AG04450 (cell line): ENCODE data around the gene TTC9B. TPM values are rescaled to one million over a fixed set of nuclear protein-coding genes. Genes with fewer than 3 reads are reported as not detected.

Experiments used
- CTCF ChIA-PET: fragments of 300-600, 350-600 bp; formaldehyde crosslinking; extraction: SDS; loops from one replicate; lab custom pipeline; 2022; ENCODE audit warnings: antibody characterized with exemption, inconsistent platforms; lab: Charles Lee
- POLR2A ChIA-PET: fragments of 350-600 bp; formaldehyde crosslinking; extraction: SDS; loops from one replicate; lab custom pipeline; 2021; ENCODE audit warnings: antibody characterized with exemption, inconsistent platforms; lab: Yijun Ruan, JAX
- DNase-seq: peaks from one replicate; pipeline ENCODE4 v3.0.0-alpha.2; 2011; ENCODE audit warnings: low read depth, low spot score
- H3K27ac ChIP-seq: one replicate; pipeline ENCODE4 v1.5.1; 2012; ENCODE audit warnings: low read depth, low read length, control low read depth
- H3K27me3 ChIP-seq: one replicate; pipeline ENCODE4 v1.6.0; 2012; ENCODE audit warnings: low read length; ENCODE audit not compliant: control insufficient read depth, insufficient read depth
- H3K4me3 ChIP-seq: 2 replicates; pipeline ENCODE4 v1.5.1; 2011; ENCODE audit warnings: mild to moderate bottlenecking, low read depth, low read length, control low read depth
- H3K9me3 ChIP-seq: 2 replicates; pipeline ENCODE4 v1.5.1; 2012; ENCODE audit warnings: low read length; ENCODE audit not compliant: control insufficient read depth, insufficient read depth
- CTCF ChIP-seq: IDR thresholded peaks from 2 replicates; pipeline ENCODE4 v1.5.1; 2011; ENCODE audit warnings: low read depth, low read length, control low read depth, inconsistent platforms
- polyA plus RNA-seq: library from polyadenylated mRNA; depleted of rRNA; stranded (reverse); fragments of >200 nt; gene quantifications from 2 replicates; pipeline ENCODE4 v1.2.3, GENCODE V29; 2011

Gene TTC9B
- polyA plus RNA-seq, 1 experiment: not detected

DNA sequence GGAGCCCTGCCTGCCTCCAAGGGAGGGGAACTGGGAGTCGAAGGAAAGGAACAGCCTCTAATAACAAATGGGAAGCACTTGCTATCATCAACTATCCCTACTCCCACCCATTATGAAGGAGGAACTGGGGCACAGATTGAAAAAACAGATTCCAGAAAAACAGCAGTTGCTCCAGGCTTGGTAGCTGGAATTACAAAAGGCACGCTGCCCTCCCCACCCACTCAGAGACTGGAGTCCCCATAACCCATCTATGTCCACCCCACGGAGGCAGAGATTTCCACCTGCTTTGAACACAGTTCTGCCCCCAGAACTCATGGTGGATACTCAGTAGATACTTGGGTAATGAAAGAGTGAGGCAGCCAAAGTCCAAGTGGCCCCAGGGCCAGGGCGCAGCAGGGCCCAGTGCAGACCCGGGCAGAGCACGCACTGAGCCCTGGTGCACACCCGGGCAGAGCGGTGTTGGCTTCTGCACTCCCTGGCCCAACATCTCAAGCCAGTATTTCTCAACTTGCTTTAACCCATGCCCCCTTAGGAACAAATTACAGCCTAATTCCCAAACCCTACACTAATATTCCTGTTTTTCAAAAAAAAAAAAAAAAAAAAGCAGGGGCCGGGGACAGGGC lies 27.4 kb upstream of the TTC9B start:
- CTCF ChIA-PET: no interaction called here
- DNase-seq: no peak
- POLR2A ChIA-PET: no interaction called here

GRCh38 chr19:40244579-40245317 lies 26.6 kb upstream of the TTC9B start:
- CTCF ChIA-PET: no interaction called here
- no peak for TF ChIP-seq CTCF
- Histone ChIP-seq H3K27ac (no peak overlapping the region), H3K27me3 (no peaks in the 10 kb centered on the region), H3K4me3 (no peak overlapping the region), H3K9me3 (no peaks in the 10 kb centered on the region; the same call in 1 of the 2 replicates)
- DNase-seq: no peak
- POLR2A ChIA-PET: no interaction called here

More for the DNA sequence above, 27.4 kb upstream of the TTC9B start:
- Histone ChIP-seq H3K9me3 (no peaks in the 10 kb centered on the region; the same call in 1 of the 2 replicates), H3K27me3 (no peaks in the 10 kb centered on the region), H3K27ac (no peak overlapping the region), H3K4me3 (no peak overlapping the region)
- no peak for TF ChIP-seq CTCF

DNA sequence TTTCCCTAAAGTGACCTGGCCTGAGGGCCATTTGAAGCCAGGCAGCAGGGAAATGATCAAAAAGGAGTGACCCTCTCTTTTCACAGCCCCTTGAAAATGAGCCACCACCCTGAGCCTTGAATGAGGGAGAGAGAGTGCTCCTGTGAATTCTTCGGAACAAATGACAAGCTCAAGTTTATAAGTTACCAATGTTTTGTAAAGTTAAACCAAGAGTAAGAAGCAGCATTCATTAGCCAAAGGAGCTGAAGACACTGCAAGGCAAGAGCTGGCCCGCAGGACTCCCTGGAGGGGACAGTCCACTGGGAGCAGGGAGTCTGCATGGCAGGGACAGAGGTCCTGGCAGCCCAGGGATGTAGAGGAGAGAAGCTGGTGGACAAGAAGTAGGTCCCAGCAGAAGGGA lies 25.0 kb upstream of the TTC9B start:
- no peak overlapping the region for H3K4me3 ChIP-seq
- CTCF ChIA-PET: no interaction called here
- TF ChIP-seq CTCF: no peak
- H3K9me3 ChIP-seq: no peaks in the 10 kb centered on the region; the same call in 1 of the 2 replicates
- DNase-seq: no peak
- no peak overlapping the region for H3K27ac ChIP-seq
- H3K27me3 ChIP-seq: no peaks in the 10 kb centered on the region
- POLR2A ChIA-PET: no interaction called here

DNA sequence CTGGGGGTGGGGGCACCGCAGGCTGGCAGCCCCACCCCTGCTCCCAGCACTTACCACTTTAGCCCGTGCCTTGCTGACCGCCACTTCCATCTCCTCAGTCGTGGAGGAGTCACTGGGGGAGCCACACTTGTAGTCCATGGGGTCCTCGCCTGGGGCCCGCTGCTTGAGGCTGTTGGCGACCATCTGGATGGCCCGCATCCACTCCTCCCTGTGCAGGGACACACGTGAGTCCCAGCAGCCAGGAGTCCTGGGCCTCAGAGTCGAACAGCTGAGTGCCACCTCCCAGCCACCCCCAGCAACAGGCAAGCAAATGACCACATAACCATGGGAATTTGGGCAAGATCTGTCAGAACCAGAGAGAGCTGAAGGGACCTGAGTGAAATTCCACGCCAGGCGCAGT lies 24.3 kb upstream of the TTC9B start:
- H3K27me3 ChIP-seq: no peaks in the 10 kb centered on the region
- no peak for TF ChIP-seq CTCF
- H3K4me3 ChIP-seq: no peak overlapping the region
- H3K9me3 ChIP-seq: no peaks in the 10 kb centered on the region; the same call in 1 of the 2 replicates
- POLR2A ChIA-PET: no interaction called here
- CTCF ChIA-PET: no interaction called here
- H3K27ac ChIP-seq: no peak overlapping the region
- DNase-seq: no peak

- Histone ChIP-seq H3K27ac (no peak overlapping the region), H3K27me3 (no peaks in the 10 kb centered on the region), H3K4me3 (no peak overlapping the region), H3K9me3 (no peaks in the 10 kb centered on the region; the same call in 1 of the 2 replicates)
- no peak for DNase-seq
- CTCF ChIA-PET: no interaction called here
- TF ChIP-seq CTCF: no peak
- POLR2A ChIA-PET: no interaction called here
Measured at GRCh38 chr19:40241809-40242384, 23.7 kb upstream of the TTC9B start.
